AG20443 (cell line): ENCODE data around the gene CUBN.
"Not testable (repeated sequence)": the region's sequence is repeated elsewhere in the genome, so short reads cannot be mapped to it uniquely, and the experiment has no call there.

ENCODE experiments used
- DNase-seq: peaks from one replicate; pipeline ENCODE4 v3.0.0; 2012; ENCODE audit warnings: low spot score, mixed read lengths

Gene CUBN

DNA sequence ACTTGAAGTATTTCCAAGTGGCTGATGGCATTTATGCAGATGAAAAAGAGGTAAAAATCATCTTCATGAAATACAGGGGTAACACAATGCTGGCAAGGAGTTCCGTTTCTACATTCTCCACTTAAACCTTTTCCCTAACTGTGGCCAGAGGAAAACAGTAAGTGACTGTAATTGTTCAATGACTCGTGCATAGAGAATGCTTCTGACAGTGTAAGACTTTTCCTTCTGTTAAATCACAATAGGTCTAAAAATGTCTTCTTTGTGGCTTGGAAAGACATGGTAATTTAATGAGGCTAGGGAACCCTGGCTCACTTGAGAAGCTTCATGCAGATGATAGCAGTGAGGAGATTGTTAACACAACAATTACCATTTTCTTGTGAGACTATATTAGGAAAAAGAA lies 262.1 kb downstream of the CUBN start:
- peak; percentile 73 for DNase-seq

GRCh38 chr10:16866541-16867275 lies 262.9 kb downstream of the CUBN start:
- no peak for DNase-seq

DNA sequence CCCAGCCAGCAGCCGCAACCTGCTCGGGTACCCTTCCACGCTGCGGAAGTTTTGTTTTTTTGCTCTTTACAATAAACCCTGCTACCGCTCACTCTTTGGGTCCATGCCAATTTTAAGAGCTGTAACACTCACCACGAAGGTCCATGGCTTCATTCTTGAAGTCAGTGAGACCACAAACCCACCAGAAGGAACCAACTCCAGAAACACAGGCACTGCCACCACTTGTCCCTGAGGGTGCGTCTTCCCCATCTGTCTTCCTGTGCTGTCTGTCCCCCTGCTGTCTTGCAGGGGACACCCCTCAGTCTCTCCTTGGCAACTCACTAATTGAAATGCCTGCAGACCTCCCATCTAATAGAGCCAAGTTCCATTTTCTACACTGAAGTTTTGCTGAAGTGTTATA lies 263.8 kb downstream of the CUBN start:
- DNase-seq: no peak

DNA sequence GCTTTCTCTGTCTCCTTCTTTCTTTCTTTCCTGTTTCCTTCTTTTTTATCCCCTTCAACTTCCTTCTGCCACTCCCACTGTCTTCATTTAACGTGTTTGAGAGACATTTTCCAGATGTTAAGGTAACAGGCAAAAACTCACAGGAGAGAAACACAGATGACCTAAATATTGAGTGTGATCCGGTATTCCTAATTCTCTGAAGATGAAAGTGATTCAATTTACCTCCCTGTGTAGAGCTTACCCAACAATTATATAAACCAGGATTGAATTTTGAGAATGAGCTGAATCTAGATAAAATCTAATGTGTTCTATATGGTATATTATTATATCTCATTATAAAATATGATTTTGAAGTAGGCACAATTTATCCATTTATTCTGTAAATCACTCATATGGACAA lies 265.8 kb downstream of the CUBN start:
- no peak for DNase-seq

GRCh38 chr10:16857419-16857818 lies 272.2 kb downstream of the CUBN start:
- no peak for DNase-seq

GRCh38 chr10:16856567-16856966 lies 273.0 kb downstream of the CUBN start:
- DNase-seq: no peak

GRCh38 chr10:16856092-16856491 lies 273.5 kb downstream of the CUBN start:
- no peak for DNase-seq

DNA sequence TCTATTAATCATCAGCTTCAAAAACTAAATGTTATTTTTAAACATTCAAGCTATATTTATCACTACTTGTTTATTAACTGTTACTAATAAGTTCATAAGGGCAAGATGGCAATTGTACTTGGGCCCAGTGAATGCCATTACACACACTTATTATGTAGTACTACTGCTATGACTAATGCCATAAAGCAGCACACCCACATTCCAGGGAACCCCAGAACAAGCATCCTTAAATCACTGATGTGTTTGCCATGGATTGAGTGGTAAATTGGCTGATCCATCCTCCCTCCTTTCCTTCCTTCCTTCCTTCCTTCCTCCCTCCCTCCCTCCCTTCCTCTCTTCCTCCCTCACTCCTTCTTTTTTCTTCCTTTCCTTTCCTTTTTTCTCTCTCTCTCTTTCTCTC lies 275.0 kb downstream of the CUBN start:
- DNase-seq: peak; percentile 53

- DNase-seq: no peak
Measured at GRCh38 chr10:16853809-16854208, 275.8 kb downstream of the CUBN start.

- no peak for DNase-seq
Measured at GRCh38 chr10:16853201-16853600, 276.4 kb downstream of the CUBN start.

- DNase-seq: no peak
Measured at GRCh38 chr10:16852624-16853023, 277.0 kb downstream of the CUBN start.

- no peak for DNase-seq
Measured at GRCh38 chr10:16848562-16849154, 281.0 kb downstream of the CUBN start.

- peak; percentile 74 for DNase-seq
Measured at GRCh38 chr10:16847644-16848043, 282.0 kb downstream of the CUBN start.

DNA sequence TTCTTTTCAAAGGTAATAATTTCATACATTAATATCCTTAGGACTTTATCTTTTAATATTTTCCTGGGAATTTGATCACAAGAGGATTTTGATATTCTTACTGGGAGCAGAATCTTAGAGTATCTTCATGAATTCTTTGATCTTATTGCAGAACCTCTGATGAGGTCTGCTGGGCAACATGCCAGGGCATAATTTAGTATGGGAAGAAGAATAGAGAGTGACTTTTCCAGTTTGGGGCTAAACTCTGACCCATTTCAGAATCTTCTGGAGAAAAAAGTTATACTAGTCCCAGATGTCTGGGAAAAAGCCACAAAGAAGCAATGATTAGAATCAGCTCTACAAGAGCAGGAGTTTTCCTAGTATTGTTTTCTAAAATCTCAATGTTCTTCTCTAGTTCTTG lies 284.4 kb downstream of the CUBN start:
- no peak for DNase-seq

DNA sequence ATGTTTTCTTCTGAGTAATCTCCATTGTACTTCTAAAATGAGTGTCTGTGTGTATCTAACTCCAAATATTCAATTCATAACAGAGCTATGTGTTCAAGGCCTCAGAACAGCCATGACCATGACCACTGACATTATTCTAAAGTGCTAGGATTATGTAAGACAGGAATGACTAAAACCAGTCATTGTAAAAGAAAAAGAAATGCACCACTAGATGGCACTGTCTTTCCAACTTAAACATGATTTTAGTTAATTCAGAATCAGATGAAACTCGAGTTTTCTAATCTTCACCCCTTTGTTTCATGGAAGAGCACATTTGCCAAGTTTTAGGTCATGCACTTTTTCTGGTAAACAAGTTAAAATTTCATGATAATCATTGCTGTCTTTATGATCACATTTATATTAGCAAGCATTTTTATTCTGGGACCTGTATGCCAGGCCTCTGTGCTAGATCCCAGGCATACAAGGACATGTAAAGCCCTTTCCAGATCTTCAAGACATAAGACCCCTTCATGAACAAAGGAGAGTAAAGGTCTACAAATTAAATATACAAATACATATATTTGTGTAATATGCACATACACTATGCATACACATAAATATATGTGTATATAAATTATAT lies 286.2 kb downstream of the CUBN start:
- peak; percentile 47 for DNase-seq

- no peak for DNase-seq
Measured at GRCh38 chr10:16835228-16835627, 294.4 kb downstream of the CUBN start.

DNA sequence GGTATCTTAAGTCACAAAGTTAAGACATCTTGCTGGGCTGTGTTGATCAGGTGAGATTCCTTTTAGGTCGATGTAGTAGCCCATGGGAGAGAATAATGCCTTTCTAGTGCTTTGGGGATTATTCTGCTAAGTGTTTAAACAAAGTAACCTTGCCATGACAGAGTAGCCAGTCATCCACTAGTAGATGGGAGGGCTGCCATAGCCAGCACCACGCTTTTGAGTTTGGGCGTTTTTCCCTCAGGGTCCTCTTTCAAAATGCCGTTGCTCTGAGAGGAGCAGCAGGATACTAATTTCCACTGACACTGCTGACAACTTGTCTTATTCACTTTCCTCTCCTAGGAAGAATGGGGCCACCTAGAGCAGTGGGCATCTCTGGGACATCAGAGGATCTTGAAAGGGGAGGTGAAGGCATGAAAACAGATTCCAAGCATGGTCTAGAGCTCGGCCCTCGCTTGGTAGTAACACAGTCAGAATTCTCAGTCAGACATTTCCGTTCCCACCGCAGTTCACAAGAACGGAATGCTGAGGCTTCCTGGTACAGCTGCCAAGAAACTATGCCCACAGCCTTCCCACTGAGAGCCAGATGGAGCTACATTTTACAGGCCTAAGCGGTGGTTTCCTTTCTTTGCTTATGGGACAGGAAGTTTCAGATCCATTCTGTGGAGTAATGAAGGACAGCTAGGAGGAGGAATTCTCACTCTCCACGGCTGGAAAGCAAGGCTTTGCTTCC lies 297.1 kb downstream of the CUBN start:
- DNase-seq: peak; percentile 91

- peak; percentile 43 for DNase-seq
Measured at GRCh38 chr10:16828701-16829175, 300.9 kb downstream of the CUBN start.

DNA sequence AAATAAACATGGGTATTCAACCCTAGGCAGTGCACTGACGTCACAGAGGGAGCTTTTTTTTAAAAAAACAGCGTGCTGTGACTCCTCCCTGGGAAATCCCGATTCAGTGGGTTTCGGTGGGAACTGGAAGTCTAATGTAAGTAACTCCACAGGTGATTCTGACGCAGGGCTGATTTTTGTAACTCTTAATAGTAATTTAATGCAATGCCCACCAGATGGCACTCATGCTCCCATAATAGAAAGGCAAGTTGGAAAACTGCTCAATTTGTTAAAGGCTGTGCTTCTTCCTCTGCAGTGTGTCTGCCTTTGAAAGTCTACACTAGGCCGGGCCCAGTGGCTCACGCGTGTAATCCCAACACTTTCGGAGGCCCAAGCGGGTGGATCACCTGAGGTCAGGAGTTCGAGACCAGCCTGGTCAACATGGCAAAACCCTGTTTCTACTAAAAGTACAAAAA lies 301.5 kb downstream of the CUBN start:
- DNase-seq: peak; percentile 38

DNA sequence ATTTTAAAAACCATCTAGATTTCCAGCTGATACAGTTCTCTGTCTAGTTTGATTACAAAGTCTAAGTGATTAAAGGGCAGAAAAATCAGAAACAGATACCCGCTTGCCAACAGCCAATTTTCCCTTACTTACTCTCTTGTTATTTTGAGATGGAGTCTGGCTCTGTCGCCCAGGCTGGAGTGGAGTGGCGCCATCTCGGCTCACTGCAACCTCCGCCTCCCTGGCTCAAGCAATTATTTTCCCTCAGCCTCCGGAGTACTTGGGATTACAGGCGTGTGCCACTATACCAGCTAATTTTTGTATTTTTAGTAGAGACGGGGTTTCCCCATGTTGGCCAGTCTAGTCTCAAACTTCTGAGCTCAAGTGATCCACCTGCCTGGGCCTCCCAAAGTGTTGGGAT lies 302.1 kb downstream of the CUBN start:
- not testable (repeated sequence) for DNase-seq

GRCh38 chr10:16822726-16823360 lies 306.8 kb downstream of the CUBN start:
- DNase-seq: no peak

DNA sequence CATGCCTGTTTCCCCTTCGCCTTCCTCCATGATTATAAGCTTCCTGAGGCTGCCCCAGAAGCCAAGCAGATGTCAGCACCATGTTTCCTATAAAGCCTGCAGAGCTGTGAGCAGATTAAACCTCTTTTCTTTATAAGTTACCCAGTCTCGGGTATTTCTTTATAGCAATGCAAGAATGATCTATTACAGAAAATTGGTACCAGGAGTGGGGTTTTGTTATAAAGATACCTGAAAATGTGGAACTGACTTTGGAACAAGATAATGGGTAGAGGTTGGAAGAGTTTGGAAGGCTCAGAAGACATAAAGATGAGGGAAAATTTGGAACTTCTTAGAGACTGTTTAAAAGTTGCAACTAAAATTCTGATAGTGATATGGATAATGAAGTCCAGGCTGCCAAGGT lies 307.6 kb downstream of the CUBN start:
- DNase-seq: no peak
